Liver (tissue), 9 donors: Measurements from ENCODE around the gene ZSCAN10. TPM values are rescaled to one million over a fixed set of nuclear protein-coding genes. Genes with fewer than 3 reads are reported as not detected.
A peak's percentile ranks its signal among the peaks of the same experiment; 100 is the strongest.

ENCODE experiments used
- DNase-seq: peaks from one replicate; pipeline ENCODE4 v3.0.0-alpha.2; 2017; ENCODE audit warnings: low spot score
- H3K27ac ChIP-seq, 2 donors: one replicate each; pipeline ENCODE4 v1.7.0; 2013; ENCODE audit warnings: inconsistent platforms in 2 of 2, low read length in 2 of 2, control low read depth in 1 of 2, low read depth in 1 of 2, mild to moderate bottlenecking in 1 of 2
- H3K27me3 ChIP-seq, 4 donors: one replicate each; pipeline versions ENCODE4 v1.6.1 to v1.7.0; 2013; ENCODE audit warnings: low read length in 3 of 4, inconsistent platforms in 1 of 4, mild to moderate bottlenecking in 1 of 4, moderate library complexity in 1 of 4; ENCODE audit not compliant: control insufficient read depth in 4 of 4, insufficient read depth in 4 of 4
- H3K36me3 ChIP-seq, 4 donors: one replicate each; pipeline versions ENCODE4 v1.6.1 to v1.7.0; 2013; ENCODE audit warnings: low read length in 3 of 4, mild to moderate bottlenecking in 3 of 4, low read depth in 1 of 4, moderate library complexity in 1 of 4; ENCODE audit not compliant: control insufficient read depth in 4 of 4, insufficient read depth in 3 of 4
- H3K4me1 ChIP-seq, 4 donors: one replicate each; pipeline versions ENCODE4 v1.6.1 to v1.7.0; 2013; ENCODE audit warnings: low read length in 3 of 4, mild to moderate bottlenecking in 3 of 4, moderate library complexity in 1 of 4; ENCODE audit not compliant: control insufficient read depth in 4 of 4, insufficient read depth in 4 of 4
- H3K4me3 ChIP-seq, 3 donors: one replicate each; pipeline versions ENCODE4 v1.6.1 to v1.7.0; 2013; ENCODE audit warnings: low read length in 3 of 3, control low read depth in 1 of 3, low read depth in 1 of 3, mild to moderate bottlenecking in 1 of 3
- H3K9ac ChIP-seq, 2 donors: one replicate each; pipeline ENCODE4 v1.7.0; 2013; ENCODE audit warnings: low read length in 2 of 2, mild to moderate bottlenecking in 2 of 2, moderate library complexity in 2 of 2, control low read depth in 1 of 2, low read depth in 1 of 2
- H3K9me3 ChIP-seq, 4 donors: one replicate each; pipeline versions ENCODE4 v1.6.1 to v1.7.0; 2013; ENCODE audit warnings: low read length in 3 of 4; ENCODE audit not compliant: control insufficient read depth in 4 of 4
- EGR1 ChIP-seq, 2 donors: IDR thresholded peaks; 2 replicates each; pipeline ENCODE4 v1.6.1; 2016 to 2018; ENCODE audit warnings: antibody characterized with exemption in 2 of 2, low read depth in 2 of 2
- FOXA2 ChIP-seq: IDR thresholded peaks from 2 replicates; pipeline ENCODE4 v1.6.1; 2016; ENCODE audit warnings: antibody characterized with exemption
- HNF4A ChIP-seq, 2 donors: conservative IDR thresholded peaks; 2 replicates each; pipeline ENCODE4 v1.6.1; 2016; ENCODE audit warnings: antibody characterized with exemption in 2 of 2, mild to moderate bottlenecking in 2 of 2
- HNF4G ChIP-seq: IDR thresholded peaks from 2 replicates; pipeline ENCODE4 v1.6.1; 2016; ENCODE audit warnings: antibody characterized with exemption
- NR2F2 ChIP-seq: IDR thresholded peaks from 2 replicates; pipeline ENCODE4 v1.6.1; 2016; ENCODE audit warnings: antibody characterized with exemption
- RAD21 ChIP-seq, 2 donors: IDR thresholded peaks; 2 replicates each; pipeline ENCODE4 v1.6.1; 2016; ENCODE audit warnings: antibody characterized with exemption in 2 of 2, mild to moderate bottlenecking in 2 of 2
- RXRA ChIP-seq, 2 donors: IDR thresholded peaks; 2 replicates each; pipeline ENCODE4 v1.6.1; 2017 to 2018; ENCODE audit warnings: antibody characterized with exemption in 2 of 2, mild to moderate bottlenecking in 1 of 2
- SP1 ChIP-seq: IDR thresholded peaks from 2 replicates; pipeline ENCODE4 v1.6.1; 2018; ENCODE audit warnings: antibody characterized with exemption, mild to moderate bottlenecking
- TAF1 ChIP-seq: conservative IDR thresholded peaks from 2 replicates; pipeline ENCODE4 v1.6.1; 2016; ENCODE audit warnings: antibody characterized with exemption, mild to moderate bottlenecking
- ZBTB33 ChIP-seq: IDR thresholded peaks from 2 replicates; pipeline ENCODE4 v1.6.1; 2016; ENCODE audit warnings: antibody characterized with exemption
- WGBS: extraction: QIAGEN DNeasy Blood & Tissue Kit; methylation state at CpG from one replicate; pipeline ENCODE4 v1.1.7; 2013; 5-methylcytosine and 5-hydroxymethylcytosine counted together
- polyA plus RNA-seq, 2 donors: library from polyadenylated mRNA; stranded (reverse) in 1 of 2; unstranded in 1 of 2; fragments of 200-250 nt in 1 of 2; fragments of >200 nt in 1 of 2; fragmentation: Nextera tagmentation in 1 of 2; extraction: Ambion mirVana in 1 of 2; gene quantifications; one replicate each; pipeline versions ENCODE4 v1.2.1 to v1.2.3, GENCODE V29; 2013 to 2015
- total RNA-seq, 2 donors: library from RNA; depleted of rRNA; stranded (reverse); fragments of >200 nt; gene quantifications; one replicate each; pipeline ENCODE4 v1.2.3, GENCODE V29; 2014
- TF ChIP-seq, protein P1 (sequence below): fragments of 150-350 bp; IDR thresholded peaks from 2 replicates; pipeline ENCODE4 v1.5.1; 2017; ENCODE audit warnings: improper control_type of control experiment, low read depth, low read length; ENCODE audit not compliant: missing input control
- TF ChIP-seq, protein P2 (sequence below): IDR thresholded peaks from 2 replicates; pipeline ENCODE4 v1.6.1; 2016; ENCODE audit warnings: antibody characterized with exemption
- donor health status: healthy.
- donor health status: healthy.
- donor health status: healthy.
- donor health status: healthy.
- donor health status: healthy.

The ZSCAN10 gene
- total and polyA plus RNA-seq, 4 donors = not detected

DNA sequence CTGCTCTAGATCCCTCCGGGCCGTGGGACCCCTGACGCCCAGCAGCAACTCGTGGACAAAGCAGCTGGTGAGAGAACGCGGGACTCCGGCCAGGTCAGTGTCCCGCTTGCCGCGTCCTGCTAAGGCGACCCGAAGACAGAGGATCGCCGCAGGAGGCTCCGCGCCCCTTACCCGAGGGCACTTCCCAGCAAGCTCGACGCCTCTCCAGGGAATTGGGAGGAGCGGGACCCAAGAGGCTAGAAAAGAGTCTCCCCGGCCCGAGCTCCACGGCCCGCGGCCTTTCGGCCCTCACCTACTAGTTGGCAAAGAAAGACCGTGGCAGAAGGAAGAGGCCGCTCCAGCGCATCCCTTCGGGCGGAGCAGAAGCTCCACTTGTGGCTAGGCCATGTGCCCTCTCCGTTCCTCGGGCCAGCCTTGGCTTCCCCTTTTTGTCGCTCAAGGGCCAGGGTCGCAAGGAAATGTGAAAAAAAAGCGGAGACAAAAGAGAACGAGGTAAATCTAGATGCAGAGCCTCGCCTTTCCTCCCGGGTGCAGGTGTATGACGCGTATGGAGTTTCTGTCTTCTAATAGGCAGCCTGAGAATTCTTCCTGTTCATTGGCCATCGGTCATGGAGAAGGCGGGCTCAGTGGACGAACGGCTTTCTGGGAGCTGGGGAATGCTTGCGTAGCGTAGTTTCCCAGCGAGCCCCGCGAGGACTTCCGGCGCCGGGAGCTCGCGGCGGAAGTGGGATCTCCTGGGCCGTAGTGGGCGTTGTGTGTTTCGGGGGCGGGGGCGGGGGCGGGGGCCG, 35.4 kb upstream of the ZSCAN10 start, which contains the start of gene ZNF213 (continued):
- TF ChIP-seq, protein P1, sequence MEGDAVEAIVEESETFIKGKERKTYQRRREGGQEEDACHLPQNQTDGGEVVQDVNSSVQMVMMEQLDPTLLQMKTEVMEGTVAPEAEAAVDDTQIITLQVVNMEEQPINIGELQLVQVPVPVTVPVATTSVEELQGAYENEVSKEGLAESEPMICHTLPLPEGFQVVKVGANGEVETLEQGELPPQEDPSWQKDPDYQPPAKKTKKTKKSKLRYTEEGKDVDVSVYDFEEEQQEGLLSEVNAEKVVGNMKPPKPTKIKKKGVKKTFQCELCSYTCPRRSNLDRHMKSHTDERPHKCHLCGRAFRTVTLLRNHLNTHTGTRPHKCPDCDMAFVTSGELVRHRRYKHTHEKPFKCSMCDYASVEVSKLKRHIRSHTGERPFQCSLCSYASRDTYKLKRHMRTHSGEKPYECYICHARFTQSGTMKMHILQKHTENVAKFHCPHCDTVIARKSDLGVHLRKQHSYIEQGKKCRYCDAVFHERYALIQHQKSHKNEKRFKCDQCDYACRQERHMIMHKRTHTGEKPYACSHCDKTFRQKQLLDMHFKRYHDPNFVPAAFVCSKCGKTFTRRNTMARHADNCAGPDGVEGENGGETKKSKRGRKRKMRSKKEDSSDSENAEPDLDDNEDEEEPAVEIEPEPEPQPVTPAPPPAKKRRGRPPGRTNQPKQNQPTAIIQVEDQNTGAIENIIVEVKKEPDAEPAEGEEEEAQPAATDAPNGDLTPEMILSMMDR = no peak
- TF ChIP-seq TAF1 (peak; percentile 42), EGR1 (IDR thresholded peaks at IDR 0.05; ENCODE audit: low read depth in 2 of 2) (peak; percentile 28 to 72), SP1 (peak; percentile 60), RXRA (IDR thresholded peaks at IDR 0.05) (peak; percentile 33 to 38), RAD21 (IDR thresholded peaks at IDR 0.05) (peak in 1 of 2 donors; percentile 34), FOXA2 (no peak), HNF4G (no peak)

- DNase-seq = no peak
- Histone ChIP-seq H3K27me3 (no peaks in the 10 kb centered on the region), H3K4me3 (peak overlapping the region; percentile 63 to 100 (median 100)), H3K36me3 (peaks cover 0 to 11% (median 5%) of the 10 kb centered on the region in 4 donors), H3K9ac (peak overlapping the region; percentile 95 to 99), H3K27ac (peak overlapping the region; percentile 96 to 97), H3K9me3 (no peaks in the 10 kb centered on the region), H3K4me1 (peaks cover 3 to 39% (median 32%) of the 10 kb centered on the region in 4 donors)
- peak; percentile 18 for TF ChIP-seq FOXA2
- TF ChIP-seq, protein P2, sequence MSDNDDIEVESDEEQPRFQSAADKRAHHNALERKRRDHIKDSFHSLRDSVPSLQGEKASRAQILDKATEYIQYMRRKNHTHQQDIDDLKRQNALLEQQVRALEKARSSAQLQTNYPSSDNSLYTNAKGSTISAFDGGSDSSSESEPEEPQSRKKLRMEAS = no peak
- TF ChIP-seq, protein P1 = no peak
- WGBS = 4% methylated on average over 7 of the region's 7 CpGs
These were observed 34.8 kb upstream of the ZSCAN10 start for GRCh38 chr16:3133844-3134243.

DNA sequence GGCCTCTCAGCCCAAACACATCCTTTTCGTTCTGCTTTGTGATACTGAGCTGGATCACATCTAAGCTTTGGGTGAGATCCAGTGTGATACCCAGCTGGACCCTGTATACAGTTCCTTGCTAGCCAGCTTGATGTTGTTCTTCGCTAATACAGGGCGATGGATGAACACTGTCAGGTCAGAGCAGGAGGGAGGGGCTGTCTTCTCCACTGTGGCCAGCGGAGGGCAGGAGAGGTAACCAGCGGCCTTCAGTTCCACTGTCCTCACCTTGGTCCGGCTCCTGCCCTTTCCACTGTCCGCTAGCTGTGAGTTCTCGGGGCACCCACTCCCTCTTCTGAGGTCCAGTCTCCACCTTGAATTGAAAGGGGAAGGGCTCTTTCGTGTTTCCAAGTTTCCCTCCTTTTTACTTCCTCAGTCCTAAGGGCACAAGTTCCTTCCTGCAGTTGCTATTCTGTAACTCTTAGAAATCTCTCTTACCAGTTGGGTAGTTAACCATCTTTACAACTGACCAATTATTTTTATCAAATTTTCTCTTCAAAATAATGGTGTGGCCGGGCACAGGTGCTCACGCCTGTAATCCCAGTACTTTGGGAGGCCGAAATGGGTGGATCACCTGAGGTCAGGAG, 32.8 kb upstream of the ZSCAN10 start:
- Histone ChIP-seq H3K4me1 (peaks cover 4 to 43% (median 36%) of the 10 kb centered on the region in 4 donors), H3K27ac (no peak overlapping the region), H3K36me3 (peaks cover 0 to 2% (median 0%) of the 10 kb centered on the region in 4 donors), H3K27me3 (no peaks in the 10 kb centered on the region), H3K9me3 (no peaks in the 10 kb centered on the region), H3K4me3 (no peak overlapping the region), H3K9ac (no peak overlapping the region)
- WGBS = 67% methylated on average over 12 of the region's 12 CpGs
- TF ChIP-seq RAD21 (IDR thresholded peaks at IDR 0.05) (peak; percentile 60 to 80), NR2F2 (no peak), HNF4A (conservative IDR thresholded peaks at IDR 0.05) (peak in 1 of 2 donors; percentile 22), EGR1 (IDR thresholded peaks at IDR 0.05; ENCODE audit: low read depth in 2 of 2) (no peak), ZBTB33 (no peak), RXRA (IDR thresholded peaks at IDR 0.05) (peak in 1 of 2 donors; percentile 24)
- TF ChIP-seq, protein P1 = peak; percentile 58
- peak; percentile 55 for DNase-seq
